HG03060 (cell line): ENCODE measurements around the gene GPR3.
"Not testable (repeated sequence)": the region's sequence is repeated elsewhere in the genome, so short reads cannot be mapped to it uniquely, and the experiment has no call there.

Experiments used
- ATAC-seq: cut with Tn5 transposase; IDR thresholded peaks from one replicate; pipeline ENCODE4 v1.9.1; 2021; ENCODE audit warnings: low read depth, moderate number of reproducible peaks; ENCODE audit not compliant: unreplicated experiment

The GPR3 gene

DNA sequence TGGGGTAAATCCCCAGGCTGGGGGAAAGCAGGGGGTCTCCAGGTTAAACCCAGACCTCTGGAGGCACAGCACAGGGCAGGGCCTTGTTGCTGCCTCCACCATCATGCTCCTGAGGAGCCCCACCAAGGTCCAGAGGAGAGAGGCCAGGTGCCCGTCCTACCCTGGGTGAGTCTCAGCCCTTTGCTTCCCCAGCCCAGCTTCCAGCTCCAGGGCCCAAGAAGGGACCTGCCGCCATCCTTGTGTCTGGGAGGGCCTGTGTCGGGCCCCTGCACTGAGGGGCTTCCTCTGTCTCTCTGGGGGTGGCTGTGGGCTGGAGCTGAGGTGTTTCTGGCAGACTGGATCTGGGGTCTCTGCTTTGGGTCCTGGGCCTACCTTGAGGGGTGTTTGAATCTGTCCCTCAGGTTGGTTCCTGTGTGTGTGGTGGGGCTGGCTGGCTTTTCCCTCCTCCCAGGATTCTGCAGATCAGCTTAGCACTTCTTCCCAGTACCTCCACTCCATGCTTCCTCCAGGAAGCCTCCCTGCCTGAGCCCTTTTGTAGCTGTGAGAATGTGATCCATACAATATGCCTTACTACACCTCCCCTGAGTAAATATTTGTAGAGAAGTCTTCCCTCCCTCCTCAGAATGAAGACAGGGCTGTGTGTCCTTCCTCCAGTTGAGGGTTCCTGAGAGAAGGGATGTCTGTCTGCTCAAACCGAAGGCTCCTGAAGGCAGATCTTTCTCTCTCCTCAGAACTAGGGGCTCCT is 6.2 kb downstream of the GPR3 start:
- ATAC-seq: no peak

DNA sequence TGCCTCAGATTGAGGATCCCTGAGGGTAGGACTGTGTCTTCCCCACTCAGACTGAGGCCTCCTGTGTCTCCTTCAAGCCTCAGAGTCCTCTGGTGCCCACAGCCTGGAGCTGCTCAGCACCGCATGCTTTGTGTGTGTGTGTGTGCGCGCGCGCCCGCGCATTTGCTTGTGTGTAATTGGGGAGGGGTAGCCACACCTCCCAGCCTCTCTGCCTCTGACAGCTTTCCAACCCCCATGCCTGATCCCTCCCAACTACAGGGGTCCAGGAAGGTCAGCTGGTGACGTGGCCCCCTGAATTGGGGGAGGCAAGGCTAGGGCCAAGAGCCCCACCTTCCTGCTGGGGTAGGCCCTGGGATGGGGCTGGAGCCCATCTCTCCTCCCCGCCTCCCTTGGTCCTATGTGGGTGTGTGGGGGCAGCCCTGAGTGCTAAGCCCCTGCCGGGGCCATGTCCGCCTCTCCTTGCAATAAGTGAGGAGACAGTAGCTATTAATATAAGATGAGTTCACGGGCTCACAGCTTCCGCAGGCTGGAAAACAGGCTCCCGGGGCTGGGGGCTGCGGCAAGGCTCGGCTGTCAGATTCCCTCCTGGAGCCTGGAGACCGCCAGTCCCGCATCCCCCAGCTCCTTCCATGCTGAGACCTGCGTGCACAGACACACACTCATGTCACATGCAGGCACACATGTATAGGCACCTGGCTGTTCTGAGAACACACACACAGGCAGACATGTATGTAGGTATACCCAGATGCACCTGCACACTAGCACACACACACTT is 7.0 kb downstream of the GPR3 start:
- ATAC-seq: no peak

DNA sequence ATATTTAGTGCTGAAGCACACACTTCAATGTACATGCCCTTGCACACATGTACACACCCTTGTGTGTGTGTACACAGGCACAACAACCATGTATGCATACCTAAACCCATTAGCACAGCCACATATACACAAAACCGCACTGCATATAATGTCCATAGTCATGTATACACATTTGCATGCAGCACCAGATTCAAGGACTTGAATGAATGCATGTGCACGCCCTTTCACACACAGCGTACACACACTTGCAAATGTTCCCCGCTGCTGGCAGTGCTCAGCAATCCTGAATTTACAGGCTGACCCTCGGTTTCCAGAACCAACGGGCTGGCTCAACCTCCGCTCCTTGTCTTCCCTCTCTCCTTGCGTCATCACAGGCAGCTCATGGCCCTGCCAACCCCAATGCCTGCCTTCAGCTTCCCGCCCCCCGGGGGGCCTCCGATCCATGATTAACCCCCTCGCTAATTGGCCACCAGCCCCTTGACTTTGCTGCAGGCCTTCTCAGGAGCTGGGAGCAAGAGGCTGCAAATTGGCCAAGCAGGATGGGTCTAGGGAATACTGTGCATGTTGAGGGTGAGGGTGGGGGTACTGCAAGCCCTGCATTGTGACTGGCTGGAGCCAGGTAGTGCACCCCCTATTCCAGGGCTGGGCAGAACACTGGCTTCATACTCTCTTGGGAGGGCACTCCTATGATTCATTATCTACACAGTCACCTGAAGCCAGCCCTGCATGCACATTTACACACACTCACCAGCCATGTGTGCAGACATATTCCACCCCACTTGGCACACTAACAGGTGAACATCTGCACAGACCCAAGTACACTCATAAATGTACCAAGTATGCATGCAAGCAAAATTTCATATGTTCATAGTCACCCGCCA is 7.9 kb downstream of the GPR3 start:
- no peak for ATAC-seq

DNA sequence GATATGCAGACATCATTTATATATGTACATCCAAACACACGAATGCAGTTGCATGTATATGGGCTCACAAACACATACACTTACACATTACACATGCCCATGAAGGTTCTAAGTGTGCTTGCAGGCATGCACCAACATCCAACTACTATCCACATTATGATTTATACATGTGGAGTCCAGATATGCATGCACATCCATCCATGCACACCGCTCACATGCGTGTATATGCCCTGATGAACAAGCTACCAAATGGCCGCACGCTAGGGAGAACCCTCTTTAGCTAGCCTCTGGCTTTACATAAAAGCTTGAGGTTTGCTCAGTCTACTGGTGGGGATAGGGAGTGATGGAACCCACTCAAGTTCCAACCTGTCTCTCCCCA is 8.5 kb downstream of the GPR3 start:
- no peak for ATAC-seq

DNA sequence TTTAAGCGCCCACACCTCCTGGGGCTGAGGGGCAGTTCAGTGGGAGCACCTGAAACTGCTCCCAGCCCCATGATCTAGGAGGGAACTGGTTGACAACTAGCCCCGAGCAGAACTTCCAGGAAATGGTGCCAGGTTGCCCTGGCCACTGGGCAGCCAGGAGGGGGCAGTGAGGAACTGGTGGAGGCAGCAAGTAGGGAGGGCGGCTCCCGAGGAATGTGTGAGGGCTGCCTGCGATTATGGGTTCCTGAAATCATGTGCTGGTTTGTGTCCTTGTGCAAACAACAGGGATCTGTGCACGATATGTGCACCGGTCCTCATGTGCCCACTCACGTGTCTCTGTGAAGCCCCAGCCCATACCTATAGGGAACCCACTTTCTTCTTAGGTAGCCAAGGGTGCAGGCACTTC is 9.9 kb downstream of the GPR3 start:
- ATAC-seq: no peak

DNA sequence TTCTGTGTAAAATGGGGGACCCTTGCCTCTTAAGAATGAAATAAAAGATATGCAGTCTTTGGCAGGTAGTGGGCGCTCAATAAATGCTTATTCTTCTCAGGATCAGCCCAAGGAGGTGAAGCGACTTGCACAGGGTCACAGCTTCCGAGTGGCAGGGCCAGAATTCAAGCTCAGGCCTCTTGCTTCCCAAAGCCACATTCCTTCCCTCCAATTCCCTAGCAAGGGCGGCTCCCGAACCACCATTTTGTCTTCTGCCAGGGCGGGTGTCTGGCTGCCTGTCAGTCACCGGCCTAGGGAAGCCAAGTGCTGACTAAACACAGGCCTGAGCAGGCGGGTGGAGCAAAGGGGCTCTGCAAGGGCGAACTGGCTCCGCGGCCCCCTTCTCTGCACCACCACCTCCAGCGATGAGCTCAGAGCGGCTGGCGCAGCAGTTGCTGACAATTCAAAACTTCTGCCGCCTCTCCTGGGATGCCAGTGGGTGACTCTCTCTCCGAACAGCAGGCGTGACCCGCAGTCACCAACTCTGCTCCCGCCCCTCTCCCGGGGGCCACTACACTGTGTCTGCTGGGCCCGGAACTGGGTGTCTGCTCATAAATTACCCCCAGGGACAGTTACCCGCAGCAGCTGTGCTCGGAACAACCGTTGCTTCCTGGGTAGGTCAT is 10.8 kb downstream of the GPR3 start:
- ATAC-seq: no peak

DNA sequence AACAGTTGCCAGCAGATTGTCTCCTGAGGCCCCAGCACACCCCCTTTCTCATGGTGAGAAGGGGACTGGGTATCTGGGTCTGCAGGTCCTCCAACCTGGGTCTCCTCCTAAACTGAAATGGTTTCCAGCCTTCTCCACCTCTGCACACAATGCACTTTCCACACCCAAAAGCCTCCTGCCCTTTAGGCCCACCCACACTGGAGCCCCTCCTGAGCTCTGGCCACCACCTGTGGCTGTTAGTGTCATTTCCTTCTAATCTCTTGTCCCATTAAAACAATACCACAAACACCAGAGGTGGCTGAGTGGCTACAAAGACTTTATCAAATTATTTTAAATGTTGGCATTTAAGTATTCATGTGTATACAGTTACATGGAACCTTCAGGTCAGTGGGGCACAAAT is 11.5 kb downstream of the GPR3 start:
- ATAC-seq: no peak

DNA sequence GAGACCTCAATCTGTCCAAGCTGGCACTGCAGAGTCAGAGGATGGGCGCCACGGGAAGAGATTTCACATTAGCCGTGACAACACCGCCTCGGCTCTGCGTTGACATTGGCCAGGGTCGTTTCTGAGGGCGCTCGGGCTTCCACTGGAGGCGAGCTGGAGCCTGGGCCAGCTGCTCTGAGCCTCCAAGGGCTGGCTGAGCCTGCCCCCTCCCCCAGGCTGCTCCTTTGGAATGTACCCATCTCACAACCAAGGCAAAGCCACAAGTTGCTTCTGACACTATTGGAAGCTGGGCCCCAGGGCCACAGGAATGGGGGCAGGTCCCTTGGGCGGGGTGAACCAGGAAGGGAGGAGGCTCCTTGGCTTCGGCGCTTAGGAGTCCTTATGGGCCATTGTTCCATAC is 12.7 kb downstream of the GPR3 start:
- no peak for ATAC-seq

DNA sequence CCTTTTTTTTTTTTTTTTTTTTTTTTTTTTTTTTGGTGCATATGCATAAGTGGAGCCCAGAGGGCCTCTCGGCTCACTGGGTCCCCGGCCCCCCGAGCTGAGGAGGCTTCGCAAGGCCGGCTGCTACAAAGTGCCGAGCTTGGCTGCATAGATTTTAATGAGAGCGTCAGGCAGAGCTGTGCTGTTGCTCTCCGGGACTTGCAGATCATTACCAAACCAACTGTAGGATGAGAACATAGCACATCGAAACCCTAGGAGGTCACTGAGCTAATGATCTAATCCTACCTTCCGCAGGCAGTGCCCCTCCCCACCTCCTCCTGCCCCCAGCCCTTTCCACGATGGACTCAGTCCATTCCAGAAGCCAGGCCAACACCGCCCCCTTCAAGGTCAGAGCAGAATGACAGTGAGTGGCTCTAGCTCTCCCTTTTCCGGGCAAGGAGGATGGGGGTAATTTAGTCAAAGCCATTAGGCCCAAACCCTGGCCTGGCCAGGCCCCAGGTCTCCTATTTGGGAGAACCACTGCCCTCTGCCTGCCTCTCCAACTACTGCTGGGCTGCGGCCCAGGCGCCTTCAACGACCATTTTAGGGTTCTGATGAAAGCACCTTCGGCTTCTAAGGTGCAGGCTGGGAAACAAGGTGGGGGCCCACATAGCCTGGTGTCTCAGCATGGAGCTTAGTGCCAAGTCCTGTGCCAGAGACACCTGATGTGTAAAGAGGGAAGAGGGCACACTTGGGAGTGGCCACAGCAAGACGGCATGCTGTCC is 13.4 kb downstream of the GPR3 start:
- not testable (repeated sequence) for ATAC-seq

DNA sequence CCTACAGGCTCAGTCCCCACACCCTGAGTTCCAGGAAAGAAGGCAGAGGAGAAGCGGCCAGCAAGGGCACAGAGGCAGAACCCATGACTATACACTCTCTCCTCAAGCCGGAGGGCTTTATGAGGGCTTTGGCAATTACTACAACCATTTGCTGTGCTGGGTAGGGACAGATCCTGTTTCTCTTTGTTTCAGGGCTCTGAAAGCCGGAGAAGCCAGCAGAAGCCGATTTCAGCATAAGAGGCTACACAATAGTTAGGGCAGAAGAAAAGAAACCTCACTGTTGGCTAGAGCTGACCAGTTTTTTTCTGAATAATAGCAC is 13.9 kb downstream of the GPR3 start:
- ATAC-seq: no peak

DNA sequence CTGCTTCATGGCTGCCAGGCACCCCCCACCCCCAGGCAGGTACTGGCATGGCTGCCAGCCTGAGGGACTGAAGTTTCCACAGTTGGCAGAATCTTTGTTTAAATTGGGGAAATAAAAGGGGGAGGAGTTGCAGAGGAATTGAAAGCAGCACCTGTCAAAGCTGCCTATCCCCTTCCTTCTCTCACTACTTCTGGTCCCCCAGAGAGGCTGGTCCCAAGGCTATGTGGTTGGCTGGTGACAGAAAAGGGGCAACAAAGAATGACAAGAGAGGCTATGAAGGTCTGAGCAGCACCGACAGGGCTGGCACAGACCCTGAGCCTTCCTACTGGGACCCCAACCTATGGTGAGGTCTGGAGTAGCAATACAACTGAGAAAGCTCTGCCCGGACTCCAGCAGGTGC is 14.4 kb downstream of the GPR3 start:
- not testable (repeated sequence) for ATAC-seq

DNA sequence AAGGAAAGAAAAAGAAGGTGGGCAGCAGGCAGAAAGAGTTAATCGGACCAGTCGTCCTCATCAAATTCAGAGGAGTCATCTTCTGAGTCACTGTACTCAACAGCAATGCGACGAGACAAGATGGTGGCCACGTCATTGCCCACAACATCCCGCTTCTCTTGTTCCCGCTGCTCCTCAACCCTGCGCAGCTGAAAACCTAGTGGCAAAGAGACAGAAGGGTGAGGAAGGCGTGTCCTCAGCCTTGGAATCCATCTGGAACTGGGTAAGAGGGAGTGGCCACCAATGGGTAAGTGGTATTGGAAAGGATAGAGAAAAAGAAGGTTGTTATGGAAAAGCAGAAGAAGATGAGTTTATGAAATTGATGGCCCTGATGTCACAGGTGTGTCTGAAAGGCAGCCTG is 15.7 kb downstream of the GPR3 start:
- no peak for ATAC-seq

DNA sequence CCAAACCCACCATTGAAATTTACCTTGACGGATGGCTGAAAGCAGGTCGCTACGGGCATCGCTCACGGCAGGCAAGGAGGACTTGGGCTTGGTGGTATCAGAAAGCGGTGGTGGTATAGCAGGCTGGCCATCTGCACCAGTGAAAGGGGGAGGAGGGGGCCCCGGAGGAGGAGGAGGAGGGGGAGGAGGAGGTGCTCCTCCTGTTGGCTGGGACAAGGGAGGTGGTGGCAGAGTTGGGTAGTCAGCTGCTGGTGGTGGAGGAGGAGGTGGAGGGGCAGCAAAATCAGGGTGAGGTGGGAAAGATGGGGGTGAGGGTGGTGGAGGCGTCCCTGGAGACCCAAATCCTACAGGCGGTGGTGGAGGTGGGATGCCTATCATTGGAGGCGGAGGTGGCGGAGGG is 17.2 kb downstream of the GPR3 start:
- ATAC-seq: no peak

DNA sequence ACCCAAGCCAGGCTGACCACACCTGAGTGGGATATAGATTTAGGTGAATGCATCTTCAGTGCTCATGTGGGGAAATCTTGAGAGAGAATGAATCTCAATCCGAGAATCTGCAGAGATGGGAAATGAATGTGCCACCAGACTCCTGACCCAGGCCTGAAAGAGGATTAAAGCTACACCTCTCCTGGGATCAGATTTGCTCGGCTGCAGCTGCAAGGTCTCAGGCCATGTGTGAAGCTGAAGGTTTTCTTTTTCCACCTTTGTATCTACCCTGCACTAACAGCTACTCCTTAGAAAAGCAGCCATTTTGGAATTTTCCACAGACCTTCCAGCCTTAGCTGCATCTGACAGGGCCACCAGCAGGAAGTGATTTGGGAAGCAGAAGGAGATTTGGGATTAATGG is 18.3 kb downstream of the GPR3 start:
- ATAC-seq: no peak

DNA sequence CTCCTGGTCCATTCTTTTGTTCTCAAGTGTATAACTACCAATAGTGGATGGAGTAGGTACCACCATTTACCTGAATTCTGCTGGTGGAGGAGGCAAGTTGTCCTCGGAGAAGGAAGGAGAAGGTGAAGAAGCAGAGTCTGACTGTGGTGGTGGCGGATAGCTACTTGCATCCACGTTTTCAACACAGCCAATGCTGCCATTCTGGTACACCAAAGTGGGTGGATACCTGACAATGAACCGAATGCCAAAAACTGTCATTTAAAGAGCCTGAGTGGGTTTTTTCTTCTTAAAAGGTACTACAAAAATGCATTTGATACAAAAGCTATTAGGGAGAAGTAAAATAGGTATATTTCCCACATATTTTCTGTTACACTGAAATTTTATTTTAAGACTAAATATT is 20.1 kb downstream of the GPR3 start:
- ATAC-seq: no peak

DNA sequence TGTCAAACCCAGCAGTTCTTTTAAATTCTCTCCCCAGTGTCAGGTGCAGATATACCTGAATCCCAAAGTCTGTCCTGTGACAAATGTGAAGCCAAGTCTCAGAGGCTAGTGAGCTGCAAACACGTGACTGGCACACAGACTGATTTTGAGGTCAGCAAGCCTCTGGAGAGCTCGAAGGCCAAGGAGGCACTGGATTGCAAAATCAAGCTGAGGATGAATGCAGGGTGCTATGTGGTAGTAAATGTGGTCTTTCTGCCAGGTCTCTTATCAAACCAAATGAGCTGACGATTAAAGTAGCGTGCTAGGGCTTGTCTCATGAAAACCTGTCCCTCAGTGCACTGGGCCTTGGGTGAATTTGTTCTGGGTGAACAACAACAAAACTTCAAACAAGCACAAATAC is 20.6 kb downstream of the GPR3 start:
- ATAC-seq: no peak

DNA sequence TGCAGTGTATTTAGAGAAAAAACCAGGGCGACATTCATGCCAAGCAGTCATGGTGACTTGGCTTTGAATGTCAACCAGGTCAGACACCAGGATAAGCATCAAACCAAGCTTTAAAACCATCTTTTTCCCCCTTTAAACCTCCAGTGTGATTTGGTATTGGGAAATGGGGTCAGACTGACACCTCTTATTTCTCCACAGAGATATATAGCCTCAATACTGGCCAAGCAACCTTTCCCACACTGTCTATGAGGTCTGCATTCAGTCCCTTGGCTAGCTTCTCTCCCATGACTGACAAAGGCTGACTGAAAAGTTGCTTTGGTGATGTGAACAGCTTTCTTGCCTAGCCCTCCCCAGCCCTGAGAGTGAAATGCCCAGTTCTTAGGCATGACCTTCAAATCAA is 21.7 kb downstream of the GPR3 start:
- no peak for ATAC-seq

DNA sequence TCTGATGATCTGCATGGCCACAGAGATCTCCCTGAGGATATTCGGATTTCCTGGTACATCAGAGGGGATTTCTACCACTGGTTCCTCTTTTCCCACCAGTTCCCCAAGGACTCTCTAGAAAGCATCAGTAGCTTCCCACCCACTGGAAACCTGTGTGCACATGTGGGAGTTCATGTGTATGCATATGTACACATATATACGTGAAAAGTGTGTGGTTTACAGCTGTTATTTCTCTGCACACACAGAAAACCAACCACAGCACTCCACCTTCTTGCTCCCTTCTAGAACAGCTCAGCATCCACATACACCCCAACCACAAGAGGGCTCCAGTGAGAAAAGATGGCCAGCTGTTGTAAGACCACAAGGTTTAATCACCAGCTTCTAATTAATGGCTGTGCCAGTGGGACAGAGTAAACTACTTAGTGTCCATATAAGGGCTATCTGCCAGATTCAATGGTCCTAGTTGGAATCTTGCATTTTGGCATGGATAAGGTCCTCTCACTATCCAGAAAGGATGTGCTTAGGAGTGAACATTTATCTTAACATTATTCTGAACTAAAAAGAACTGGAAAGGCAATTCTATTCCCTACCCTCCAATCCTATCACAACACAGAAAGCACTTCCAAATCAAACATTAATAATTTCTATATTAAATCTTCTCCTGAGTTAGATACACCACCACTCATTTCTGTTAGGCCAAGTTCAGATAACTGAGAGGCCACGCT is 24.1 kb downstream of the GPR3 start:
- no peak for ATAC-seq

DNA sequence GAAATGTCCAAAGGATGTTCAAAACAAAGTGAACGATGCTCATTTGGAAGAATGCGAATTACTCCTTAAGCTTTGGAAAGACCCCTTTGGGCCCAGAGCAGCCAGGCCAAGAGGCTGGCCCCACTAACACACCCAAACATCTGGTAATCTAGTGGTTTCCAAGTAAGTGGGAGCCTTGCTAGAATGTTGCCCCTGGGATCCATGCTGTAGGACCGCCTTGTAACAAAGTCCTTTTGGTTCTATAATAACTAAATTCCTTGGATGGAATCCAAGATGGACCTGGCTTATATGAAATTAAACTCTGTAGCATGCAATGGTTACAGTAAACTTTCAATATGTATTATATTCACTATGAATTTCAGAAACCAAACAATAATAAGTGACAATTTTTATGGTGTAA is 25.3 kb downstream of the GPR3 start:
- no peak for ATAC-seq
